NB4 (cell line): ENCODE data around the gene CDKL4.

Source experiments
- CTCF ChIP-seq: IDR thresholded peaks from one replicate; pipeline ENCODE4 v1.5.1; 2012; ENCODE audit warnings: low read depth, low read length
- MAX ChIP-seq: IDR thresholded peaks from 2 replicates; pipeline ENCODE4 v1.6.1; 2011; ENCODE audit warnings: low read depth, low read length
- POLR2A ChIP-seq: IDR thresholded peaks from 2 replicates; pipeline ENCODE4 v1.6.1; 2011; ENCODE audit warnings: mild to moderate bottlenecking; ENCODE audit not compliant: insufficient read length; ENCODE audit errors: extremely low read depth

GRCh38 chr2:39140322-39140847, 103.4 kb downstream of the CDKL4 start:
- no peak for TF ChIP-seq CTCF
- no peak for TF ChIP-seq POLR2A
- peak; percentile 55 for TF ChIP-seq MAX
